Cortex of kidney (tissue), 1 donor: ENCODE data around the gene HOXB4.
A peak's percentile ranks its signal among the peaks of the same experiment; 100 is the strongest.
"Not testable (repeated sequence)": the region's sequence is repeated elsewhere in the genome, so short reads cannot be mapped to it uniquely, and the experiment has no call there.

Source experiments
- DNase-seq: peaks from one replicate; lab custom pipeline; 2025; lab: John Stamatoyannopoulos, UW

Gene HOXB4

GRCh38 chr17:48546924-48547807 lies 31.0 kb downstream of the HOXB4 start:
- no peak for DNase-seq

- no peak for DNase-seq
Measured at GRCh38 chr17:48546137-48546923, 31.8 kb downstream of the HOXB4 start.

- DNase-seq = no peak
Measured at GRCh38 chr17:48545539-48545938, 32.6 kb downstream of the HOXB4 start.

GRCh38 chr17:48545022-48545375 lies 33.2 kb downstream of the HOXB4 start, which contains the start of gene HOXB2:
HOXB2 (minus strand) TSS chr17:48545109; CDS start chr17:48544911, 198 bp downstream.
- no peak for DNase-seq

GRCh38 chr17:48544349-48545021 lies 33.7 kb downstream of the HOXB4 start:
- no peak for DNase-seq

GRCh38 chr17:48543854-48544348 lies 34.2 kb downstream of the HOXB4 start:
- DNase-seq = no peak

- DNase-seq = no peak
Measured at GRCh38 chr17:48543107-48543853, 34.9 kb downstream of the HOXB4 start.

- DNase-seq = no peak
Measured at GRCh38 chr17:48542698-48543106, 35.4 kb downstream of the HOXB4 start.

- no peak for DNase-seq
Measured at GRCh38 chr17:48542114-48542656, 36.0 kb downstream of the HOXB4 start.

- DNase-seq = peak; percentile 28
Measured at GRCh38 chr17:48541577-48542113, 36.5 kb downstream of the HOXB4 start.

- DNase-seq = no peak
Measured at GRCh38 chr17:48541036-48541576, 37.0 kb downstream of the HOXB4 start.

GRCh38 chr17:48540213-48540612 lies 37.9 kb downstream of the HOXB4 start:
- no peak for DNase-seq

- DNase-seq = no peak
Measured at GRCh38 chr17:48539177-48539576, 39.0 kb downstream of the HOXB4 start.

- DNase-seq = no peak
Measured at GRCh38 chr17:48537316-48537715, 40.8 kb downstream of the HOXB4 start.

- not testable (repeated sequence) for DNase-seq
Measured at GRCh38 chr17:48535793-48536559, 42.2 kb downstream of the HOXB4 start.

- DNase-seq = no peak
Measured at GRCh38 chr17:48532261-48532660, 45.9 kb downstream of the HOXB4 start.

- DNase-seq = no peak
Measured at GRCh38 chr17:48530887-48531272, 47.3 kb downstream of the HOXB4 start, which contains the start of gene HOXB1. HOXB1 (minus strand) TSS chr17:48531011; CDS start chr17:48530904, 107 bp downstream.

GRCh38 chr17:48530208-48530886 lies 47.8 kb downstream of the HOXB4 start:
- no peak for DNase-seq

GRCh38 chr17:48529683-48530009 lies 48.5 kb downstream of the HOXB4 start:
- no peak for DNase-seq
